Fibroblast of lung (primary cell): ENCODE results near the gene XKR7. TPM values are rescaled to one million over a fixed set of nuclear protein-coding genes. Genes with fewer than 3 reads are reported as not detected.

Experiments
- DNase-seq, 2 donors: peaks; one replicate each; pipeline versions ENCODE4 v3.0.0 to v3.0.0-alpha.2; 2010; ENCODE audit warnings: low read depth in 2 of 2
- H2AFZ ChIP-seq: 2 replicates; pipeline ENCODE4 v1.5.1; 2012; ENCODE audit warnings: low read length, control low read depth, inconsistent platforms
- H3K27ac ChIP-seq: 2 replicates; pipeline ENCODE4 v1.5.1; 2011; ENCODE audit warnings: low read length, control low read depth; ENCODE audit not compliant: insufficient read depth
- H3K27me3 ChIP-seq: 2 replicates; pipeline ENCODE4 v1.5.1; 2011; ENCODE audit warnings: mild to moderate bottlenecking, low read length; ENCODE audit not compliant: control insufficient read depth, insufficient read depth
- H3K36me3 ChIP-seq: 2 replicates; pipeline ENCODE4 v1.5.1; 2011; ENCODE audit warnings: low read length; ENCODE audit not compliant: control insufficient read depth, insufficient read depth
- H3K4me1 ChIP-seq: 2 replicates; pipeline ENCODE4 v1.5.1; 2011; ENCODE audit warnings: low read length; ENCODE audit not compliant: control insufficient read depth, insufficient read depth; ENCODE audit errors: extremely low read depth
- H3K4me2 ChIP-seq: 2 replicates; pipeline ENCODE4 v1.5.1; 2011; ENCODE audit warnings: low read length, control low read depth; ENCODE audit not compliant: insufficient read depth; ENCODE audit errors: extremely low read depth
- H3K4me3 ChIP-seq, 4 experiments: fragments of 200-600 bp in 1 of 4; sonication (generic) in 1 of 4; replicated peaks in 1 of 4; 2 replicates each; pipeline ENCODE4 v1.5.1; 2011 to 2016; ENCODE audit warnings: low read length in 4 of 4, low read depth in 3 of 4, mild to moderate bottlenecking in 3 of 4, control low read depth in 2 of 4, inconsistent platforms in 1 of 4, mixed read lengths in 1 of 4; ENCODE audit not compliant: insufficient read depth in 1 of 4; ENCODE audit errors: control extremely low read depth in 1 of 4
- H3K79me2 ChIP-seq: 2 replicates; pipeline ENCODE4 v1.5.1; 2012; ENCODE audit warnings: mild to moderate bottlenecking, low read length, inconsistent platforms; ENCODE audit not compliant: control insufficient read depth, insufficient read depth
- H3K9ac ChIP-seq: 2 replicates; pipeline ENCODE4 v1.5.1; 2011; ENCODE audit warnings: mild to moderate bottlenecking, low read length, control low read depth; ENCODE audit not compliant: insufficient read depth
- H3K9me3 ChIP-seq: 2 replicates; pipeline ENCODE4 v1.5.1; 2012; ENCODE audit warnings: low read depth, low read length; ENCODE audit not compliant: control insufficient read depth, insufficient read depth
- H4K20me1 ChIP-seq: 2 replicates; pipeline ENCODE4 v1.5.1; 2011; ENCODE audit warnings: low read length; ENCODE audit not compliant: control insufficient read depth, insufficient read depth; ENCODE audit errors: extremely low read depth
- EZH2 ChIP-seq: IDR thresholded peaks from 2 replicates; pipeline ENCODE4 v1.5.1; 2012; ENCODE audit warnings: low read length, control low read depth, mild to moderate bottlenecking; ENCODE audit errors: missing control alignments
- polyA plus RNA-seq, 2 donors: library from polyadenylated mRNA; depleted of rRNA in 1 of 2; stranded (reverse) in 1 of 2; unstranded in 1 of 2; fragments of >200 nt; gene quantifications; 2 replicates each; pipeline ENCODE4 v1.2.1, GENCODE V29; 2011 to 2012; ENCODE audit warnings: missing spikeins in 1 of 2
- total RNA-seq: library from RNA; depleted of rRNA; stranded (reverse); fragments of >200 nt; gene quantifications from 2 replicates; pipeline ENCODE4 v1.2.1, GENCODE V29; 2014
- TF ChIP-seq, protein P1 (sequence below), 2 donors: IDR thresholded peaks in 1 of 2; conservative IDR thresholded peaks in 1 of 2; 1 replicate in 1 of 2; 2 replicates in 1 of 2; pipeline ENCODE4 v1.5.1; 2011 to 2012; ENCODE audit warnings: low read length in 2 of 2, control low read depth in 1 of 2, inconsistent platforms in 1 of 2, low read depth in 1 of 2, mild to moderate bottlenecking in 1 of 2

XKR7 gene
- total and polyA plus RNA-seq, 2 donors (not counting 1 experiment from before 2014, with no cell fraction given), result not detected

DNA sequence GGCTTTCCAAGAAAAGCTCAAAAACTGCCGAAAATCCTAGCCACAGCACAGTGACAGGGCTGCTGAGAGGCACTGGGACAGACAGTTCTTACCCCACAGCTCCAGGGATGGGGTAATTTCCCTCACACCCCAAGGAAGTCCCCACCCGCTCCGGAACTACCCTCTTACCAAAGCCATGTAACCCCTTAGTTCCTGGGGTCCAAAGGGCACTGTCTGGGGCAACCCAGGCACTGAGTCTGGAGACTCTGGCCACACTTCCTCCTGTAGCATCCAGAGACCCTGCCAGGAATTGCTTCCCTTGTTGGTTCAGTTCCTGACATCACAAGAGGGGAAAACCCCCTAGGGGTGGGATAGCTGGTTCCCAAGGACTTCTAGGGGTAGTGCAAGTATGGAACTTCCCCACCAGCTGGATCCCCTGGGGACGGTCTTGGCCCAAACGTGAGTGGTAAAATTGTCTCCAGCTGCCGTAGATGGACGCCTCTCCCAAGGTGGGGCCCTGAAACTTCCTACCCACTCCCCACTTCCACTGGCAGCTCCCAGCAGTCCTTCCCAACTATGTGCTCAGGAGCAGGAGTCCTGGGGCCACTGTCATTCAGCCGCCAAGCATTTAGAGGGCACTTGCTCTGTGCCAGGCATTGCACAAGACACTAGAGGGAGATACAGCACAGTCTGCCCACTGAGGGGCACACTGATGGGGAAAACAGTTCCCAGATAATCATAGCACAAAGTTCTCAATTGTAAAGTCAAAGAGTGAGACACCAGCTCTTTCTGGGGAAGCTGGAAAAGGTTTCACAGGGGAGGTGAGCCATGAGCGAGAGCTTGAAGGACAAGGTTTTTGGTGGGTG lies 66.9 kb downstream of the XKR7 start:
- no peaks in the 10 kb centered on the region for H4K20me1 ChIP-seq

DNA sequence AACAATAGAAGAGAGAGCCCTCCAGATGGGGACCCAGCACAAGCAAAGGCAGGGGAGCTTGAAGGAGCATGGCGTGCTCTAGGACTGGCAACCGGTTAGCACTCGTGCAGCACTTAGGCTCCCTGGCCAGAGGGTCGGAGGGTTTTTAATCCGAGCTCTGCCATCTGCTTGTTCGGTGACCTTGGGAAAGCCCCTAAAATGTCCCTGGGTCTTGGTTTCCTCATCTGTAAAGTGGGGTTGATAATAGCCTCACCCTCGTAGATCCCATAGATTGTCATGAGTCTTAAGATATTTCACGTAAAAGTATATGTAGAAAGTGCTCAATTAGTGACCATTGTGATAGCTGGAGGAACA lies 67.5 kb downstream of the XKR7 start:
- H3K9ac ChIP-seq, result no peak overlapping the region
- no peaks in the 10 kb centered on the region for H3K36me3 ChIP-seq
- DNase-seq, result no peak
- H3K9me3 ChIP-seq, result no peaks in the 10 kb centered on the region
- no peaks in the 10 kb centered on the region for H3K4me1 ChIP-seq
- no peak for TF ChIP-seq EZH2
- TF ChIP-seq, protein P1, sequence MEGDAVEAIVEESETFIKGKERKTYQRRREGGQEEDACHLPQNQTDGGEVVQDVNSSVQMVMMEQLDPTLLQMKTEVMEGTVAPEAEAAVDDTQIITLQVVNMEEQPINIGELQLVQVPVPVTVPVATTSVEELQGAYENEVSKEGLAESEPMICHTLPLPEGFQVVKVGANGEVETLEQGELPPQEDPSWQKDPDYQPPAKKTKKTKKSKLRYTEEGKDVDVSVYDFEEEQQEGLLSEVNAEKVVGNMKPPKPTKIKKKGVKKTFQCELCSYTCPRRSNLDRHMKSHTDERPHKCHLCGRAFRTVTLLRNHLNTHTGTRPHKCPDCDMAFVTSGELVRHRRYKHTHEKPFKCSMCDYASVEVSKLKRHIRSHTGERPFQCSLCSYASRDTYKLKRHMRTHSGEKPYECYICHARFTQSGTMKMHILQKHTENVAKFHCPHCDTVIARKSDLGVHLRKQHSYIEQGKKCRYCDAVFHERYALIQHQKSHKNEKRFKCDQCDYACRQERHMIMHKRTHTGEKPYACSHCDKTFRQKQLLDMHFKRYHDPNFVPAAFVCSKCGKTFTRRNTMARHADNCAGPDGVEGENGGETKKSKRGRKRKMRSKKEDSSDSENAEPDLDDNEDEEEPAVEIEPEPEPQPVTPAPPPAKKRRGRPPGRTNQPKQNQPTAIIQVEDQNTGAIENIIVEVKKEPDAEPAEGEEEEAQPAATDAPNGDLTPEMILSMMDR (conservative IDR thresholded peaks at IDR 0.05 in 1 of 2, IDR thresholded peaks at IDR 0.05 in 1 of 2; ENCODE audit: low read depth in 1 of 2, low read length in 2 of 2), result no peak
- H4K20me1 ChIP-seq, result no peaks in the 10 kb centered on the region
- H2AFZ ChIP-seq, result no peak overlapping the region
- H3K27ac ChIP-seq, result no peak overlapping the region
- no peaks in the 10 kb centered on the region for H3K79me2 ChIP-seq
- peaks cover 40% of the 10 kb centered on the region for H3K27me3 ChIP-seq
- no peak overlapping the region for H3K4me3 ChIP-seq
- H3K4me2 ChIP-seq, result no peak overlapping the region

More for the DNA sequence above, 66.9 kb downstream of the XKR7 start:
- Histone ChIP-seq H3K9me3 (no peaks in the 10 kb centered on the region), H3K27me3 (peaks cover 45% of the 10 kb centered on the region), H3K4me2 (no peak overlapping the region), H3K27ac (no peak overlapping the region), H3K36me3 (no peaks in the 10 kb centered on the region), H3K4me3 (no peak overlapping the region), H3K9ac (no peak overlapping the region), H2AFZ (no peak overlapping the region), H3K4me1 (no peaks in the 10 kb centered on the region), H3K79me2 (no peaks in the 10 kb centered on the region)
- TF ChIP-seq EZH2, result no peak
- no peak for DNase-seq

DNA sequence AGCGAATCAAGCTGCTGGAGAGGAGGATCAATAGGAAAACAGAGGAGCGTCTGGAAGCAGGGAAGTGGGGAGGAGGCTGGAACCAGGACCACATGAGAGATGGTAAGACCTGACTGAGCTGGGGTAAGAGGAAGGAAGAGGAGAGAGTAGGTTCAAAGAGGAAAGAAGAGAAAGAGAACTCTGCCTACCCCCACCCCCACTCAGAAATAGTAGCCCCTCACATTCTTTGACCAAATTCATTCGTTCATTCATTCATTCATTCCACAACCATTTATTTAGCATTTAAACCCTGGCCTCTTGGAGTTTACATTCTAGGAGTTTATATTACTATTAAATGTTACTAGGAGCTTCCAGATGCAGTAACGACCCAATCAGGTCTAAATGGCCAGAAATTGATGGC lies 68.3 kb downstream of the XKR7 start:
- TF ChIP-seq, protein P1 (conservative IDR thresholded peaks at IDR 0.05 in 1 of 2, IDR thresholded peaks at IDR 0.05 in 1 of 2; ENCODE audit: low read depth in 1 of 2, low read length in 2 of 2), result no peak
- no peak for TF ChIP-seq EZH2
- Histone ChIP-seq H3K79me2 (no peaks in the 10 kb centered on the region), H2AFZ (no peak overlapping the region), H3K4me3 (no peak overlapping the region), H3K4me2 (no peak overlapping the region), H3K9me3 (no peaks in the 10 kb centered on the region), H3K4me1 (no peaks in the 10 kb centered on the region), H3K27me3 (peaks cover 40% of the 10 kb centered on the region), H3K36me3 (no peaks in the 10 kb centered on the region), H3K9ac (no peak overlapping the region), H3K27ac (no peak overlapping the region), H4K20me1 (no peaks in the 10 kb centered on the region)
- no peak for DNase-seq
